ENCODE results near the gene COA3. TPM values are rescaled to one million over a fixed set of nuclear protein-coding genes. Genes with fewer than 3 reads are reported as not detected.
A peak's percentile ranks its signal among the peaks of the same experiment; 100 is the strongest.

The COA3 gene, protein sequence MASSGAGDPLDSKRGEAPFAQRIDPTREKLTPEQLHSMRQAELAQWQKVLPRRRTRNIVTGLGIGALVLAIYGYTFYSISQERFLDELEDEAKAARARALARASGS
- 100 to 1,000 TPM in 3 of 9 donors, 10 to 100 TPM in 6; 65.3 to 231 (median 84.8) TPM for total RNA-seq
- polyA plus RNA-seq = 10 to 100 TPM; 55.6 to 98.2 (median 91.1) TPM
- long read RNA-seq, donor 1, transcript COA3-201 (2 exons, 771 nt) = major isoform, 133 of 133 reads
- long read RNA-seq, donor 1, partial matches to known transcripts = 0 of 133 reads
- long read RNA-seq, donor 1, other reads (novel, unspliced or antisense) = 0 of 133 reads
- long read RNA-seq, donor 2, transcript COA3-201 (2 exons, 771 nt) = major isoform, 78 of 78 reads
- long read RNA-seq, donor 2, partial matches to known transcripts = 0 of 78 reads
- long read RNA-seq, donor 2, other reads (novel, unspliced or antisense) = 0 of 78 reads
- long read RNA-seq, donor 3, transcript COA3-201 (2 exons, 771 nt) = major isoform, 95 of 95 reads
- long read RNA-seq, donor 3, partial matches to known transcripts = 0 of 95 reads
- long read RNA-seq, donor 3, other reads (novel, unspliced or antisense) = 0 of 95 reads
- long read RNA-seq, donor 4, transcript COA3-201 (2 exons, 771 nt) = major isoform, 68 of 68 reads
- long read RNA-seq, donor 4, partial matches to known transcripts = 0 of 68 reads
- long read RNA-seq, donor 4, other reads (novel, unspliced or antisense) = 0 of 68 reads
- long read RNA-seq, donor 5, transcript COA3-201 (2 exons, 771 nt) = major isoform, 96 of 99 reads
- long read RNA-seq, donor 5, partial matches to known transcripts = 2 of 99 reads
- long read RNA-seq, donor 5, other reads (novel, unspliced or antisense) = 0 of 99 reads
- long read RNA-seq, donor 6, transcript COA3-201 (2 exons, 771 nt) = major isoform, 45 of 45 reads
- long read RNA-seq, donor 6, partial matches to known transcripts = 0 of 45 reads
- long read RNA-seq, donor 6, other reads (novel, unspliced or antisense) = 0 of 45 reads
- long read RNA-seq, donor 7, transcript COA3-201 (2 exons, 771 nt) = major isoform, 59 of 65 reads
- long read RNA-seq, donor 7, partial matches to known transcripts = 6 of 65 reads
- long read RNA-seq, donor 7, other reads (novel, unspliced or antisense) = 0 of 65 reads
- long read RNA-seq, donor 8, transcript COA3-201 (2 exons, 771 nt) = major isoform, 112 of 112 reads
- long read RNA-seq, donor 8, partial matches to known transcripts = 0 of 112 reads
- long read RNA-seq, donor 8, other reads (novel, unspliced or antisense) = 0 of 112 reads
- long read RNA-seq, donor 9, transcript COA3-201 (2 exons, 771 nt) = major isoform, 59 of 59 reads
- long read RNA-seq, donor 9, partial matches to known transcripts = 0 of 59 reads
- long read RNA-seq, donor 9, other reads (novel, unspliced or antisense) = 0 of 59 reads
- long read RNA-seq, donor 10, transcript COA3-201 (2 exons, 771 nt) = major isoform, 49 of 49 reads
- long read RNA-seq, donor 10, partial matches to known transcripts = 0 of 49 reads
- long read RNA-seq, donor 10, other reads (novel, unspliced or antisense) = 0 of 49 reads

DNA sequence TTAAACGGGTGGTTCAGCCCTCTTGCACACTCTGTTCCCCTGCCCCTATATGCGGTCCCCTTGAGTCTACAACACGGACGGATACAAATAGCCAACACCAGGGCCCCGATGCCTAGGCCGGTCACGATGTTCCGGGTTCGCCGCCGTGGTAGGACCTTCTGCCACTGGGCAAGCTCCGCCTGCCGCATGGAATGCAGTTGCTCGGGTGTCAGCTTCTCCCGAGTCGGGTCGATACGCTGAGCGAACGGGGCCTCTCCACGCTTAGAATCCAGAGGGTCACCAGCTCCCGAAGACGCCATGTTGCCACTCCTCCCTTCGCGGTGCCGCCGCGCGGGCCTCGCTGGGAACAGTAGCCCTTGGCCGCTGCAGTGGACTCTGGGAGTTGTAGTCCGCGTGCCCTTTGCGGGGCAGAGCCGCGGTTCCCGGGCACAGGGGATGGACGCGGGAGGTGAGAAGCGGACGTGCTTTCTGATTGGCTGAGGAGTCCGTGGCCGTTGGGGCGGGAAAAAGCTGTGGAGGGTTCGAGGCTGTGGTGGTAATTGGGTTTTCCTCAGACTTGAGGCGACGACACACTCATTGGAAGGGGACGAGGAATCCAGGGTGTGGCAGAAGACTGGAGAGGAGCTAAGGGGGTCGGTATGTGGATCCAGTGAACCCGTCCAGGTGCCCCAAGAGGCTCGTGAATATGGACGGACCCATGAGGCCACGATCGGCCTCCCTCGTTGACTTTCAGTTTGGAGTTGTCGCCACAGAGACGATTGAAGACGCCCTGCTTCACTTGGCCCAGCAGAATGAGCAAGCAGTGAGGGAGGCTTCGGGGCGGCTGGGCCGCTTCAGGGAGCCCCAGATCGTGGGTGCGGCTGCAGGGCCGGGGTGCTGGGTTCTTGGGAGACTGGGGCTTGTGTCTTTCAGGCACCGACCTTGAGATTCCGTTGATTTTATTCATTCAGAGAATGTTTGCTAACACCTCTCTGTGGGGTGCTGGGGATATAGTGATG lies at the start of gene COA3, which contains the start of gene CNTD1:
TSS of gene COA3 (minus strand) at position 322 of the 998 bp plus-strand sequence. CDS start at position 299, 23 bp downstream.
TSS of gene CNTD1 (plus strand) at position 479 of the 998 bp plus-strand sequence. CDS start at position 686, 207 bp downstream.
- no peaks in the 10 kb centered on the region for H3K27me3 ChIP-seq
- 25 to 41% (median 30%) methylated on average over 35 to 66 of the region's 66 CpGs for WGBS, 4 donors
- TF ChIP-seq, protein P1, sequence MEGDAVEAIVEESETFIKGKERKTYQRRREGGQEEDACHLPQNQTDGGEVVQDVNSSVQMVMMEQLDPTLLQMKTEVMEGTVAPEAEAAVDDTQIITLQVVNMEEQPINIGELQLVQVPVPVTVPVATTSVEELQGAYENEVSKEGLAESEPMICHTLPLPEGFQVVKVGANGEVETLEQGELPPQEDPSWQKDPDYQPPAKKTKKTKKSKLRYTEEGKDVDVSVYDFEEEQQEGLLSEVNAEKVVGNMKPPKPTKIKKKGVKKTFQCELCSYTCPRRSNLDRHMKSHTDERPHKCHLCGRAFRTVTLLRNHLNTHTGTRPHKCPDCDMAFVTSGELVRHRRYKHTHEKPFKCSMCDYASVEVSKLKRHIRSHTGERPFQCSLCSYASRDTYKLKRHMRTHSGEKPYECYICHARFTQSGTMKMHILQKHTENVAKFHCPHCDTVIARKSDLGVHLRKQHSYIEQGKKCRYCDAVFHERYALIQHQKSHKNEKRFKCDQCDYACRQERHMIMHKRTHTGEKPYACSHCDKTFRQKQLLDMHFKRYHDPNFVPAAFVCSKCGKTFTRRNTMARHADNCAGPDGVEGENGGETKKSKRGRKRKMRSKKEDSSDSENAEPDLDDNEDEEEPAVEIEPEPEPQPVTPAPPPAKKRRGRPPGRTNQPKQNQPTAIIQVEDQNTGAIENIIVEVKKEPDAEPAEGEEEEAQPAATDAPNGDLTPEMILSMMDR (IDR thresholded peaks at IDR 0.05) = peak in 1 of 6 experiments; percentile 16
- no peak for TF ChIP-seq POLR2A (IDR thresholded peaks at IDR 0.05)
- peak; percentile 79 to 91 (median 84) for DNase-seq
- peak within 1 kb of the TSS; percentile 64 to 84 (median 70) for H3K4me3 ChIP-seq
- H3K36me3 ChIP-seq (replicated peaks in 1 of 2) = no peaks in the 10 kb centered on the region
- peaks cover 12 to 14% of the 10 kb centered on the region in 2 donors for H3K4me1 ChIP-seq (replicated peaks in 1 of 2)
- H3K9me3 ChIP-seq (replicated peaks in 1 of 3) = no peaks in the 10 kb centered on the region
- peak within 1 kb of the TSS in 2 of 5 donors; percentile 25 to 77 for H3K27ac ChIP-seq
- intact Hi-C loops (cut with DNase I) = no loop called here

DNA sequence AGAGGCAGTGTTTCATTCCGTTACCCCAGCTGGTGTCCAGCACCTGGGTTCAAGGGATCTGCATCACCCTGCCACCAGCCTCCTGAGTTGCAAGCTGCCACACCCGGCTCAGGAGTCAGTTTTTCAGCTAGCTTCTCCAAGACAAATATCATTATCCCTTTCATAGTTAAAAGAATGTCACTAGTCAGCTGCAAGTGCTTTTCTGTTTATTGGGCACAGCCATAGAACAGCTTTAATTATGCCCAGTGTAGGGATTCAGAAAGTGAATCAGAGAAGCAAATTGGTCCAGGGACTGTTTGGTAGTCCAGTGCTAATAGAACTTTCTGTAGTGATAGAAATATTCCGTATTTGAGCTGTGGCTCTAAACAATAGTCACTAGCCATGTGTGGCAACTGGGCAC lies 49.6 kb upstream of the COA3 start:
- intact Hi-C loops (cut with DNase I) = loop anchor here in 1 of 2 donors (5.0 to 10.0 kb wide), 2 partner anchors 89 to 147 kb away; partner anchors contain the start of gene RPL27
- H3K27ac ChIP-seq = no peak overlapping the region
- H3K36me3 ChIP-seq (replicated peaks in 1 of 2) = peaks cover 0 to 14% of the 10 kb centered on the region in 2 donors
- DNase-seq = peak in 1 of 7 donors; percentile 40
- no peak overlapping the region for H3K4me3 ChIP-seq
- no peak for TF ChIP-seq POLR2A (IDR thresholded peaks at IDR 0.05)
- TF ChIP-seq, protein P1 (IDR thresholded peaks at IDR 0.05) = no peak
- H3K4me1 ChIP-seq (replicated peaks in 1 of 2) = peaks cover 9 to 44% of the 10 kb centered on the region in 2 donors
- H3K9me3 ChIP-seq (replicated peaks in 1 of 3) = no peaks in the 10 kb centered on the region
- no peaks in the 10 kb centered on the region for H3K27me3 ChIP-seq
- 71 to 92% (median 78%) methylated on average over 3 of the region's 3 CpGs for WGBS, 4 donors

All from adrenal gland (tissue), 19 donors.